Measurements from ENCODE around the gene HRC.

DNA sequence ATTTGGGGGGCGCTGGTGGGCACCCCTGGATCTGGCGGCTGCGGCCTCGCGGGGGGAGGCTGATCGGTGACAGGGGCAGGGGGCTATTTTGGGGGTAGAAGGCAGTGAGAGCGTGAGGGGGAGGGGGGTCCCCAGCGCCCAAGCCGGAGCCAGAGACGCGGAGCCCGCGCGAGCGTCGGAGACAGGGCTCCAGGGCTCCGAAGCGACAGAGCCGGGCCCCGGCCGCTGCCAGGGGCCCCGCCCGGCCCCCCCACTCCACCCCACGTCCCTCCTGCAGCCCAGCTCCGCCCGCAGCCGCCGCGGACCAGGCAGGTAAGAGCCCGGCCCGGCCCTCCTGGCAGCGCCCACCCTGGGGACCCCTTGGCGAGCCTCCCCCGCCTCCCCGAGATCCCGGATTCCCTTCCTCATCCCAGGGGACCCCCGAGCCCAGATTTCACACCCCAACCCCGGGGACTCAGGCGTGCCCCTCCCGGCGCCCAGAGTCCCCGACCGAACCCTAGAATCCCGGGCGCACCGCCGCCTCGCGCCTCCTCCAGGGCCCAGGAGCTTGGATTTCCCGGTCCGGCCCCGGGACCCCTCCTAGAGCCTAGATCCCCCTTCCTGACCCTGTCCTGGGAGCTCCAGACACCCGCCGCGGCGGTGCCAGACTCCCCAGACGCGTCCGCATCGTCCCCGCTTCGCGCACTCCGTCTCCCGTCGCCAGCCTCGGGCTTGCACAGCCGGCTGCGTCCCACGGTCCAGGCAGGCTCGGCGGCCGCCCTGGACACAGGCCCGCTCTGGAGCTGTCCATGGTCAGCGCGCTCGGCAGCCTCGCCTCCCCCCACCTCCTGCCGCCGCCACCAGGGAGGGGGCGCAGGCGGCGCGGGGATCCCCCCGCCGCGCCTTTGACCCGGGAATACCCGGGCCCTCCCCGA, 35.5 kb downstream of the HRC start, which contains the start of gene PPFIA3:
- TF ChIP-seq, protein P1, sequence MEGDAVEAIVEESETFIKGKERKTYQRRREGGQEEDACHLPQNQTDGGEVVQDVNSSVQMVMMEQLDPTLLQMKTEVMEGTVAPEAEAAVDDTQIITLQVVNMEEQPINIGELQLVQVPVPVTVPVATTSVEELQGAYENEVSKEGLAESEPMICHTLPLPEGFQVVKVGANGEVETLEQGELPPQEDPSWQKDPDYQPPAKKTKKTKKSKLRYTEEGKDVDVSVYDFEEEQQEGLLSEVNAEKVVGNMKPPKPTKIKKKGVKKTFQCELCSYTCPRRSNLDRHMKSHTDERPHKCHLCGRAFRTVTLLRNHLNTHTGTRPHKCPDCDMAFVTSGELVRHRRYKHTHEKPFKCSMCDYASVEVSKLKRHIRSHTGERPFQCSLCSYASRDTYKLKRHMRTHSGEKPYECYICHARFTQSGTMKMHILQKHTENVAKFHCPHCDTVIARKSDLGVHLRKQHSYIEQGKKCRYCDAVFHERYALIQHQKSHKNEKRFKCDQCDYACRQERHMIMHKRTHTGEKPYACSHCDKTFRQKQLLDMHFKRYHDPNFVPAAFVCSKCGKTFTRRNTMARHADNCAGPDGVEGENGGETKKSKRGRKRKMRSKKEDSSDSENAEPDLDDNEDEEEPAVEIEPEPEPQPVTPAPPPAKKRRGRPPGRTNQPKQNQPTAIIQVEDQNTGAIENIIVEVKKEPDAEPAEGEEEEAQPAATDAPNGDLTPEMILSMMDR (IDR thresholded peaks at IDR 0.05), result no peak
- no peak for TF ChIP-seq POLR2A (IDR thresholded peaks at IDR 0.05)
